NCI-H2029 (cell line): ENCODE results near the gene UNC5A.
"Not testable (repeated sequence)": the region's sequence is repeated elsewhere in the genome, so short reads cannot be mapped to it uniquely, and the experiment has no call there.

Experiments used
- DNase-seq: peaks from one replicate; lab custom pipeline; 2025; lab: John Stamatoyannopoulos, UW

The UNC5A gene

DNA sequence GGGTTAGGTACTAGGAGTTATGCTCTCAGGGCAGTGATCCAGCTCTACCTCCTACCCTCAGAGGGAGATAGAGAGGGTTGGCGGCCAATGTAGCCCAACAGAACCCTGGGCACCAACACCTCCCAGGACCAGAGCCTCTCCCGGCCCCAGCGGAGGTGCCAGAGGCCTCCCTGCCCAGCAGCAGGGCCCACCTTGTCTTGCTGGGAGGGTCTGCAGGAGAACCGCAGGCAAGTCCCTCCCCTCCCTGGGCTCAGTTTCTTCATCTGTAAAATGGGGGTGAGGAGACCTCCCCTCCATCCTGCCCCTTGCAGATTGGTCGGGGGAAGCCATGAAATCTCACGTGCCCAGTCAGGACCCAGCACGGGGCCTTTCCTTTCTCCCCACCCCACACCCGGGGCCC lies 54.4 kb downstream of the UNC5A start:
- no peak for DNase-seq

DNA sequence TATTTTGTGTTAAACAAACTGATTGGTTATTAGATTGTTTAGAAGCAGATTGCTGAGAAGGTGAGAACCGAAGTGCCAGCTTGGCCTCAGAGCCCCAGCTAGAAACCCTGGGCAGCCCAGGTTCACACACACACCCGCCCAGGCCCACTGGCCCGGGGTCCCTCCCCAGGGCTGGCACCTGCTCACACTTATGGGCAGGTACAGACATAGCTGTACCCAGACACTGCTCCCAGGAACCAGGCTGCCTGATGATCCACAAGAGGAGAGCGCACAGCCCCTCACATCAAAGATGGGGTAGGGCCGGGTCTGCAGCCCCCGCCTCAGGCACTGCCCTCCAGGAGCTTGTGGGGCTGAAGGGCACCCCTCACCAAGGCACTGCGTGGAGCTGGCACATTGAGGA lies 55.6 kb downstream of the UNC5A start:
- no peak for DNase-seq

DNA sequence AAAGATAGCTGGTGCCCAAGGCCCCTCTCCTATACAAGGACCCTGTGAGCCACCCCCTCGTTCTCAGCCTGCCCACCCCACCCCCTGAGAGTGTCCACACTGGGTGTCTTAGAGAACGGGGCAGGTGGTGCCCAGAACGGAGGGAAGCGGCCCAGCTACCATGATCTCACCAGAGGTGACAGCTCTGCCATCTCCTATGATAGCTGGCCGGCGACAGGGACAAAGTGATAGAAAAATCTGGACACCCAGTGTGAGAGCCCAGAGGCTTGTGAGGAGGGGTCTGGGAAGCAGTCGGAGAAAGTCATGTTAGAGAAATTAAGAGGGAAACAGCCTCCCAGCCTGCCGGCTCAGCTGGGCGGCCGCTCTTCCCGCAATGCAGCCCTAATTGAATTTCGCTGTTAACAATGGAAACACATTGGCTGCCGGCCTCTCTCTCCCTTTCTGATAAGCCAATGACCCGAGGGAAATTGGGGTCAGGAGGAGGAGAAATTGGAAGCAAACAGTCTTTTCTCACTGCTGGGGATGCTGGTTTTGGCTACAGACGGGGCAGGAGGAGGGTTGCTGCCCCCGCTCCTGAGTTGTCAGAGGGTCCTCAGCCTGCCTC lies 56.5 kb downstream of the UNC5A start:
- DNase-seq = no peak

DNA sequence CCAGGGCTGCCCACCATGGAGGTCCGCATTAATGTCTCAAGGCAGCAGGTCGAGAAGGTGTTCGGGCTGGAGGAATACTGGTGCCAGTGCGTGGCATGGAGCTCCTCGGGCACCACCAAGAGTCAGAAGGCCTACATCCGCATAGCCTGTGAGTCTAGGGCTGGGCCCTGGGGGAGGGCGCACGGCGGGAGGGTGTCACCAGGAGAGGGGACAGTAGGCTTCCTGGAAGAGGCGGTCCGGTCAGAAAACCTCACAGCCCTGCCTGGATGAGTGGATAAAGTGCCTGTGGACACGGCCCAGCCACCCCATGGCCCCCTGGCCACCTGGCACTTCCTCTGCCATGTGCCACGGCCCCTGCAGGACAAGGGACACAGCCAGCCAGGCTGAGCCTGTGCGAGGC lies 57.8 kb downstream of the UNC5A start:
- no peak for DNase-seq

DNA sequence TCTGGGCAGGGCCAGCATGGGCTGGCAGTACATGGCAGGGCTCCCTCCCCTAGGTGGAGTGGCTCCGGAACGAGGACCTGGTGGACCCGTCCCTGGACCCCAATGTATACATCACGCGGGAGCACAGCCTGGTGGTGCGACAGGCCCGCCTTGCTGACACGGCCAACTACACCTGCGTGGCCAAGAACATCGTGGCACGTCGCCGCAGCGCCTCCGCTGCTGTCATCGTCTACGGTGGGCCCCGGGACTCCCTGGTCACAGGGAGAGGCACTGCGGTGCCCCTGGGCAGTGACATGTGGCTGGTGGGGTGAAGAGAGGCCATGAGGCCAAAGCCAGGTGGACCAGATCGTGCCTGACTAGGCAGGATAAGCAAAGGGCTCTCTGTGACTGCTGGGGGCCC lies 58.4 kb downstream of the UNC5A start:
- DNase-seq = no peak

DNA sequence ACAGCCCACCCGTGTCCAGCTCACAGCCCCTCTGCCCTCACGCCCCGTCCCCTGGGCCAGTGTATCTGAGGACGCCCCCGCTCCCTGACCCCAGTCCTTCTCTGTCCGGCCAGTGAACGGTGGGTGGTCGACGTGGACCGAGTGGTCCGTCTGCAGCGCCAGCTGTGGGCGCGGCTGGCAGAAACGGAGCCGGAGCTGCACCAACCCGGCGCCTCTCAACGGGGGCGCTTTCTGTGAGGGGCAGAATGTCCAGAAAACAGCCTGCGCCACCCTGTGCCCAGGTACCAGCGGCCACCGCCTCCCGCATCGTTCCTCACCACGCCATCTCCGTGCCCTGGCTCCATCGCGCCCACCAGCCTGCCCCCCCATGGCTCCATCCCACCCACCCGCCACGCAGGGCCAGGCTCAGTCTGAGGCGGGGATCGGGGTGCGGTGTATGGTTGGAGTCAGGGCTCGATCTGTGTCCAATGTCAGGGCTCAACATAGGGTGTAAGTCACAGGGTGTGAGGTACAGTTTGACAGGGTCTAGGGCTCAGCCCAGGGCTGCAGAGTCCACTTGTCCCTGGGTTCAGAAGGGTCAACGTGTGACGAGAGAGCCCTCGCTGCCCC lies 59.2 kb downstream of the UNC5A start:
- no peak for DNase-seq

DNA sequence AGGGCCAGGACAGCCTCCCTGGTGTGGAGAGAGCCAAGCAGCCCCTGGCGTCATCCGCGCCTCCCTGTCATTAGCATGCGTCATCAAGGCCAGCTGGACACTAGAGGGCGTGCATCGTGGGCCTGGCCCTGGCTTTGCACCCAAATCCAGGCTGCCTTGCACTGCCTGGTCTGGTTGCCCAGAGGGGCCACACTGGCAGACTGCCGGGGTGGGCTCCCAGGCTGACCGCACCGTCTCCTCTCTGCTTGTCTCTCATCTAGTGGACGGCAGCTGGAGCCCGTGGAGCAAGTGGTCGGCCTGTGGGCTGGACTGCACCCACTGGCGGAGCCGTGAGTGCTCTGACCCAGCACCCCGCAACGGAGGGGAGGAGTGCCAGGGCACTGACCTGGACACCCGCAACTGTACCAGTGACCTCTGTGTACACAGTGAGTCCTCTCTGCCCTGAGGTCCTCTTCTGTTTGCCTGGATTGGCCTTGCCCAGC lies 59.8 kb downstream of the UNC5A start:
- no peak for DNase-seq

DNA sequence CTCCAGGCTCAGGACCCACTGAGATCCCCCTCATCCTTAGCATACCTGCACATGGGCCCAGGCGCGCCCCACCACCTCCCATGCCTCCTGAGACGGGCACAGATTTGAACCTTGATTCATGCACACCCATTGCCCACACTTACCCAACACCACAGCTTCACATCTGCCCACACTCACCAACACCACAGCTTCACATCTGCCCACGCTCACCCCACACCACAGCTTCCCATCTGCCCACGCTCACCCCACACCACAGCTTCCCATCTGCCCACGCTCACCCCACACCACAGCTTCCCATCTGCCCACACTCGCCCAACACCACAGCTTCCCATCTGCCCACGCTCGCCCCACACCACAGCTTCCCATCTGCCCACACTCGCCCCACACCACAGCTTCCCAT lies 60.3 kb downstream of the UNC5A start:
- DNase-seq = not testable (repeated sequence)

DNA sequence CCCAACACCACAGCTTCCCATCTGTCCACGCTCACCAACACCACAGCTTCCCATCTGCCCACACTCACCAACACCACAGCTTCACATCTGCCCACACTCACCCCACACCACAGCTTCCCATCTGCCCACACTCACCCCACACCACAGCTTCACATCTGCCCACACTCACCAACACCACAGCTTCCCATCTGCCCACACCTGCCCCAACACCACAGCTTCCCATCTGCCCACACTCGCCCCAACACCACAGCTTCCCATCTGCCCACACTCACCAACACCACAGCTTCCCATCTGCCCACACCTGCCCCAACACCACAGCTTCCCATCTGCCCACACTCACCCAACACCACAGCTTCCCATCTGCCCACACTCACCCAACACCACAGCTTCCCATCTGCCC lies 62.2 kb downstream of the UNC5A start:
- DNase-seq = not testable (repeated sequence)

DNA sequence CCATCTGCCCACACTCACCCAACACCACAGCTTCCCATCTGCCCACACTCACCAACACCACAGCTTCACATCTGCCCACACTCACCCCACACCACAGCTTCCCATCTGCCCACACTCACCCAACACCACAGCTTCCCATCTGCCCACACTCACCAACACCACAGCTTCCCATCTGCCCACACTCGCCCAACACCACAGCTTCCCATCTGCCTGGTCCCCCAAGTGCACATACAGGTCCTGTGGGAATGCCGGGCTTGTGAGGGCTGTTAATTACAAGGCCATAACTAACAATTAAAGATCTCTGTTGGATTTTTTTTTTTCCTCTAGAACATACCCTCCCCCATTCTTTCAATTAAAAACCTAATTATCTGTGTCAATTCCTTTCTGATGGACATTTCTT lies 62.7 kb downstream of the UNC5A start:
- DNase-seq = not testable (repeated sequence)

DNA sequence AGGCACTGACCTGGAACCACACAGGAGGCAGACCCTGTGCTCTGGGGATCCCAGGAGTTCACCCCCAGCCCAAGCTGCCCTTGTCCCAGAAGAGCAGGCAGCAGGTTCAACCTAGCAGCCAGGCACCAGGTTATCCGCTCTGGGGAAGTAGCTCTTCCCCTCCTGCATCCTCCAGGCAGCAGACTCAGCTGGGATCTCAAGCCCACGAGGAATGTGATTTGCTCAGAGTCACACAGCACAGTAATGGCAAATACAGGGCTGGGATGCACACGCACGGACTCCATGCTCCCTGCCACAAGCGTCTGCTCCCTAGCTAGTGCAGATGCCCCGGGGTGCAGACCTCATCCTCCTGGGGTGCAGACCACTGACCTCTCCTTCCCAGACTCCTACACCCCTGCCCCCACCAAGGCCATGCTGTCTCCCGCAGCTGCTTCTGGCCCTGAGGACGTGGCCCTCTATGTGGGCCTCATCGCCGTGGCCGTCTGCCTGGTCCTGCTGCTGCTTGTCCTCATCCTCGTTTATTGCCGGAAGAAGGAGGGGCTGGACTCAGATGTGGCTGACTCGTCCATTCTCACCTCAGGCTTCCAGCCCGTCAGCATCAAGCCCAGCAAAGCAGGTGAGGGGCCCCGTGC lies 63.3 kb downstream of the UNC5A start:
- no peak for DNase-seq

DNA sequence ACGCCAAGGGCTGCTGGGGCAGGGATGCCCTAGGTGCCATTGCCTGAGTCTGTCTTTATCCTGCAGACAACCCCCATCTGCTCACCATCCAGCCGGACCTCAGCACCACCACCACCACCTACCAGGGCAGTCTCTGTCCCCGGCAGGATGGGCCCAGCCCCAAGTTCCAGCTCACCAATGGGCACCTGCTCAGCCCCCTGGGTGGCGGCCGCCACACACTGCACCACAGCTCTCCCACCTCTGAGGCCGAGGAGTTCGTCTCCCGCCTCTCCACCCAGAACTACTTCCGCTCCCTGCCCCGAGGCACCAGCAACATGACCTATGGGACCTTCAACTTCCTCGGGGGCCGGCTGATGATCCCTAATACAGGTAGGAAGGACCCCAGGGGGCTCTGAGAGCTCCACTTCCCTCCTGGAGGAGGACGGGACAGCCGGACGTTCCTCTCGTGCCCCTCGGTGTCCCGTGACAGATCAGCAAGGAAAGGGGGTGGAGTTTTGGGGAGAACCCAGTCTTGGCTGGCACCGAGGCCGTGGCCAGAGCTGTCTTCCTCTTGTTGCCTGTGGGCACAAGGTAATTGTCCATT lies 63.9 kb downstream of the UNC5A start:
- no peak for DNase-seq

DNA sequence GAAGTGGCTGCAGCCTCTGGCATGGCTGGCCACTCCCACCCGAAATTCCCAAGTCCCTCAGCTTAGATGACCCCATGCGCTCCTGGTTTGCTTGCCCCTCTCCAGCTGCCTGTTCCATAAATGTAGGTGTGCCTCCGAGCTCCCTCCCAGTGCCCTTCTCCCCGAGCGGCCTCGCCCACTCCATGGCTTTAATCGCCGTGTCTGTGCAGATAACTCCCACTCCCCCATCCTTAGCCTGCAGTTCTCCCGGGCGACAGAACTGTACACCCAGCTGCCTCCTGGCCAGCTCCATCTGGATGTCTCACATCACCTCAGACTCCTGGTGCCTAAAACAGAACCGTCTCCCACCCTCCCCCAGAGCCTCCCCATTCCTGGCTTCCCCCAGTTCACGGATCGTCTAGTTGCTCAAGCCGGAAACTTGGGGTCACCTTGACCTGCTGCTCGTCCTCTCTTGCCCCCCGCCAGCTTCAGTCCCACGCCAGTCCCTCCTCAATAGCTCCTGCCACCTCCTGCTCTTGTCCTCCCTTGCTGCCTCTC lies 64.7 kb downstream of the UNC5A start:
- DNase-seq = no peak

DNA sequence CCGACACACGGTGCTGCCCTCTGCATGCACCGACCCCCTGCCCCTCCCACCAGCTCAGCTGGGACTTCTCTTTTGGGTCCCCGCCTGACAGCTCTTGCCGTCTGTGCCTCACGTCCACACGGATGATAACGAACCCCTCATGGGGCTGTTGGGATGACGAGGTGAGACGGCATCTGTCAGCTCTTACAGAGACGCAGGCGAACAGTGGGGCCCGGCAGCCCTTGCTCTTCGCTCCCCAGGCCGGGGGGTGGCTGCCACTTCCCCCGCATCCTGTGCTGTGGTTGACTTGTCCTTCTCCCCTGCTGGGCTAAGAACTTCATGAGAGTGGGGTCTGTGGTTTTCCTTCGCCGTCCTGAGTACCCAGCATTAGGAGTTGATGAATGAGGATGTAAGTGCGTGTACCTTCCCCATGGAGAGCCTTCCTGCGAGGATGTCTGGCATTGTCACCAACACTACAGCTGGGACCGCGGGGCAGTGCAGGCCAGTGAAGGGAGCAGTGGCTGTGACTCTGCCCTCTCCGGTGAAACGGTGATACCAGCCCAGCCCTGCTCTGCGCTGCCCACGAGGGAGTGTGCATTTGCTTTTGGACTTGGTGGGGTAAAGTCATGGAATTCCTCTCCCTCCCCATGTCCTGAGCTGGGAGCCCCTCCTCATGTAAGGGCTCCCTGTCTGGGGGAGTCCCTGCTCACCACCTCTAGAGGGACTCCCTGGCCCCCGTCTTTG lies 65.6 kb downstream of the UNC5A start:
- DNase-seq = no peak

DNA sequence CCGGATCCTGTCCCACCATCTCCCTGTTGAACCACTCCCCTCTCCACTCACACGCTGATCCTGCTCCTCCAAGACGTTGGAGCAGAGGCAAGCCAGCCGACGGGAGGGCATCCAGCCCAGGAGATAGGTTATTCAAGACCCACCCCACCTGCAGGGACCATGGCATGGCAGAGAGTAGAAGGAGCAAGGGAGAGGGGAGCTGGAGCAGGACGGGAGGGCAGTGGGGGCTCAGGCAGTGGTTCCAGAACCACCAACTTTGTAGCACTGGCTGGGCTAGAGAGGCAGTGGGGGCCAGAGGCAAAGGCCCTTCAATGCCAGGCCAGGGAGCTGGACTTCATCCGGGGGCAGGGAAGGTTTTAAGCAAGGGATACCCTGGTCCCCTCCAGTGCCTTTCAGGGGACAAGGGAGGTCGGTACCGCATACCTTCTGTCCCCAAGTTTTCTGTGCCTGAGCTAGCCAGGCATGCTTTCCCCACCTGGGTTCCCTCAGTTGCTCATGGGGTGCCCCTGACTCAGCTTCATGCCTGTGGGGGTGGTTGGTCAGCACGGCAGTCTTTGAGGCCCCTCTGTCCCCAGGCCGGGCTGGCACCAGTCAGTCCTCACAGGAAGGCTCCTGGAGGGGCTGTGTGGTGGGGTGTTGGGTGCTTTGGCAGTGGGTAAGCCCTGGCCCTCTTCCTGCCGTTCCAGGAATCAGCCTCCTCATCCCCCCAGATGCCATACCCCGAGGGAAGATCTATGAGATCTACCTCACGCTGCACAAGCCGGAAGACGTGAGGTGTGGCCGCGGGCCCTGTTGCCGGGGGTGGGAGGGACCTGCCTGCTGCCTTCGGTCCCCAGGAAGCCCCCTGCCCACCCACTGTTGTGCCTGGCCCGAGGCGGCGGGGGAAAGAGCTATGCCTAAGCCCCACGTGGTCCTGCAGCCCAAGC lies 66.4 kb downstream of the UNC5A start:
- no peak for DNase-seq

DNA sequence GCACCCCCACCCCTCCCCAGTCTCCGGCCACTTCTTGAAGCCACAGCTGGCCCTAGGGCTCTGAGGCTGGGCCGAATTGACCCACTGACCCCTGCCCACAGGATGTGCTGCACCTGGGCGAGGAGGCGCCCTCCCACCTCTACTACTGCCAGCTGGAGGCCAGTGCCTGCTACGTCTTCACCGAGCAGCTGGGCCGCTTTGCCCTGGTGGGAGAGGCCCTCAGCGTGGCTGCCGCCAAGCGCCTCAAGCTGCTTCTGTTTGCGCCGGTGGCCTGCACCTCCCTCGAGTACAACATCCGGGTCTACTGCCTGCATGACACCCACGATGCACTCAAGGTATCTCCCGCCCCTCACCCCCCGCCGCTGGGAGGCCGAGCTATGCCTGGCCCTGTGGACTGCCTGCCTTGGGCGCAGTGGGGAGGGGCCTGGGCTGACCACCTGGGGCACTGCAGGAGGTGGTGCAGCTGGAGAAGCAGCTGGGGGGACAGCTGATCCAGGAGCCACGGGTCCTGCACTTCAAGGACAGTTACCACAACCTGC lies 67.5 kb downstream of the UNC5A start:
- no peak for DNase-seq

DNA sequence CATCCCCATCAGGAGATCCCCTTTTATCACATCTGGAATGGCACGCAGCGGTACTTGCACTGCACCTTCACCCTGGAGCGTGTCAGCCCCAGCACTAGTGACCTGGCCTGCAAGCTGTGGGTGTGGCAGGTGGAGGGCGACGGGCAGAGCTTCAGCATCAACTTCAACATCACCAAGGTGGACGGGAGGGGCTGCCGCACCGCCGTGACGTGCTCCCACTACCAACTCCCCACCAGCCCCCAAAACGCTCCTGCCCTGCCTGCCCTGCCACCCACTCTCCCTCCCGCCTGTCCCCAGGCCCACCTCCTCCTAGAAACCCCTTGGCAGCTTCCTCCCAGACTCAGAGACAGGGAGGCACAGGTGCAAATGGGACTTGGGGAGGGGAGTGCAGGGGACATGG lies 68.1 kb downstream of the UNC5A start:
- DNase-seq = no peak

DNA sequence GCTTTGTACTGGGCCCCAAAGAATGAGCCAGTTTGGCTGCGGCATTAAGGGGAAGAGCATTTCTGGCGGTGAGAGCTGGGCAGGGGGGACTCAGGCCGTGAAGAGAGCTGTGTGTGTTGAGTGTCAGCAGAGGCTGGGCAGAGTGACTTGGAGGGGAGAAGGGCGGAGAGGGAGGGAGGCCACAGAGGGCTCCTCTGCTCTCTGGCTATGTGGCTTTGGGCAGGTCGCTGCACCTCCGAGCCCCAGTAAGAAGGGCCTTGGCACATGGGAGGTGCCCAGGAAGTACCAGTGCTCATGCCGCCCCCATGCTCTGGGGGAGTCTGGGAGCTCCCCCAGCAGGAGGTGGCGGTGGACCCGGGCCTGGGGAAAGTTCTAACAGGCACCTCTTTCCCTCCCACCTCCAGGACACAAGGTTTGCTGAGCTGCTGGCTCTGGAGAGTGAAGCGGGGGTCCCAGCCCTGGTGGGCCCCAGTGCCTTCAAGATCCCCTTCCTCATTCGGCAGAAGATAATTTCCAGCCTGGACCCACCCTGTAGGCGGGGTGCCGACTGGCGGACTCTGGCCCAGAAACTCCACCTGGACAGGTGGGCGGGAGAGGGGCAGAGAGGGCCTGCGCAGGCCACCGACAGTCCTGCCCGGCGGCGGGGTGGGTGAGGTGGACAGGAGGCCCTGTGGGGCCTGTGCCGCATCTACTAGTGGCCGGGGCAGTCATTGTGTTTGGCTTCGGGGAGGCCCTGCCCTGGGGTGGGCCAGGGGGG lies 68.7 kb downstream of the UNC5A start:
- DNase-seq = no peak

DNA sequence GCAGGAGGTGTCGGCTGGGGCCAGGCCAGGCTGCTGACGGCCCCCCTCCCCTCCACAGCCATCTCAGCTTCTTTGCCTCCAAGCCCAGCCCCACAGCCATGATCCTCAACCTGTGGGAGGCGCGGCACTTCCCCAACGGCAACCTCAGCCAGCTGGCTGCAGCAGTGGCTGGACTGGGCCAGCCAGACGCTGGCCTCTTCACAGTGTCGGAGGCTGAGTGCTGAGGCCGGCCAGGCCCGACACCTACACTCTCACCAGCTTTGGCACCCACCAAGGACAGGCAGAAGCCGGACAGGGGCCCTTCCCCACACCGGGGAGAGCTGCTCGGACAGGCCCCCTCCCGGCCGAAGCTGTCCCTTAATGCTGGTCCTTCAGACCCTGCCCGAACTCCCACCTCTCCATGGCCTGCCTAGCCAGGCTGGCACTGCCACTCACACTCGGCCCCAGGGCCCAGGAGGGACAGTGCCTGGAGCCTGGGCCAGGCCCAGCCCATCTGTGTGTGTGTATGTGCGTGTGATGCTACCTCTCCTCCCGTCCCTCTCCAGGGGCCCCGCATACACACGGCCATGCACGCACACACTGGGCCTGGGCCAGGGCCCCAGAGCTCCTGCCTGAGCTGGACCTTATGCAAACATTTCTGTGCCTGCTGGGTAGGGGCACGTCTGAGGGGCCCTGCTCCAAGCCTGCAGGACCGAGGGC lies 69.5 kb downstream of the UNC5A start:
- no peak for DNase-seq
